Fibroblast of skin of left quadriceps (primary cell): ENCODE data around the gene TIRAP.
"Not testable (repeated sequence)": the region's sequence is repeated elsewhere in the genome, so short reads cannot be mapped to it uniquely, and the experiment has no call there.

Experiments used
- DNase-seq, 2 experiments: peaks; one replicate each; pipeline ENCODE4 v3.0.0-alpha.2; 2013; ENCODE audit warnings: low read depth in 2 of 2

The TIRAP gene

GRCh38 chr11:126282736-126283591 is at the start of gene TIRAP:
Gene TIRAP (plus strand): TSS chr11:126283093. CDS start chr11:126290895, 7,802 bp downstream.
- no peak for DNase-seq

GRCh38 chr11:126233391-126233790 is 49.5 kb upstream of the TIRAP start:
- DNase-seq = no peak

- no peak for DNase-seq
Observed at GRCh38 chr11:126246636-126247035, 36.3 kb upstream of the TIRAP start.

GRCh38 chr11:126253265-126253664 is 29.6 kb upstream of the TIRAP start:
- DNase-seq = no peak

- no peak for DNase-seq
Observed at GRCh38 chr11:126254819-126255218, 28.1 kb upstream of the TIRAP start.

GRCh38 chr11:126255507-126255906 is 27.4 kb upstream of the TIRAP start:
- not testable (repeated sequence) for DNase-seq

- no peak for DNase-seq
Observed at GRCh38 chr11:126256216-126256615, 26.7 kb upstream of the TIRAP start.

- DNase-seq = no peak
Observed at GRCh38 chr11:126257144-126257543, 25.7 kb upstream of the TIRAP start.

- DNase-seq = peak; percentile 31 to 33
Observed at GRCh38 chr11:126257764-126258163, 25.1 kb upstream of the TIRAP start.

- no peak for DNase-seq
Observed at GRCh38 chr11:126262216-126262615, 20.7 kb upstream of the TIRAP start.

GRCh38 chr11:126263489-126263888 is 19.4 kb upstream of the TIRAP start:
- DNase-seq = no peak

- DNase-seq = no peak
Observed at GRCh38 chr11:126265811-126266210, 17.1 kb upstream of the TIRAP start.

GRCh38 chr11:126267650-126268049 is 15.2 kb upstream of the TIRAP start:
- DNase-seq = no peak

GRCh38 chr11:126268361-126268707 is 14.6 kb upstream of the TIRAP start:
- no peak for DNase-seq

GRCh38 chr11:126268708-126269579 is 13.9 kb upstream of the TIRAP start, which contains the start of the genes FOXRED1 and SRPRA:
Gene FOXRED1 (plus strand): TSS chr11:126269154. CDS start chr11:126269207, 53 bp downstream.
Gene SRPRA (minus strand): TSS chr11:126268895. CDS start chr11:126268804, 91 bp downstream.
- DNase-seq = peak; percentile 98

GRCh38 chr11:126277322-126277721 is 5.6 kb upstream of the TIRAP start:
- DNase-seq = no peak

GRCh38 chr11:126277780-126278179 is 5.1 kb upstream of the TIRAP start:
- DNase-seq = no peak

GRCh38 chr11:126279191-126279590 is 3.7 kb upstream of the TIRAP start:
- DNase-seq = no peak

- no peak for DNase-seq
Observed at GRCh38 chr11:126280595-126280994, 2.3 kb upstream of the TIRAP start.

- no peak for DNase-seq
Observed at GRCh38 chr11:126281245-126281644, 1.6 kb upstream of the TIRAP start.

- DNase-seq = no peak
Observed at GRCh38 chr11:126281666-126282175, 1.2 kb upstream of the TIRAP start.

GRCh38 chr11:126282361-126282735 is 545 bp upstream of the TIRAP start:
- DNase-seq = no peak
